NCI-H524 treated with DMSO at 0.1 percent for 48 hours (cell line): ENCODE data around the gene RAB8B.

Experiments
- DNase-seq: peaks from one replicate; lab custom pipeline; 2025; lab: John Stamatoyannopoulos, UW

Gene RAB8B

DNA sequence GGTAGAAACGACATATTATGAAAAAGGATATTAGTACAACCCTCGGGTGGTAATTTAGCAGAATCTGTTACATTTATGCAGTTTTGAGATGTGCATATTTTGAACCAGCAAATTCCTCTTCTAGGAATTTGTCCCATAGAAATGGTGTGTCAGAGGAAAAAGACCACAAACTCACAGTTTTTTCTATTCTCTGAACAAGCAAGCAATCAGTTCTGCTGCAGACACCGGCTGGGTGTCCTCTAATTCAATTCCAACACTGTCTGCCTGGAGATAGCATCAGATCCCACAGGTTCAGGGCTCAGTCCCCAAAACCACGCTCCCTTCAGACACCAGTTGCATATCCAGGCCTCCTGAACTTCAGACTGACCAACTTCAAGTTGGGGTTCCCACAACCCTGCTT lies 124.4 kb downstream of the RAB8B start:
- DNase-seq = no peak

DNA sequence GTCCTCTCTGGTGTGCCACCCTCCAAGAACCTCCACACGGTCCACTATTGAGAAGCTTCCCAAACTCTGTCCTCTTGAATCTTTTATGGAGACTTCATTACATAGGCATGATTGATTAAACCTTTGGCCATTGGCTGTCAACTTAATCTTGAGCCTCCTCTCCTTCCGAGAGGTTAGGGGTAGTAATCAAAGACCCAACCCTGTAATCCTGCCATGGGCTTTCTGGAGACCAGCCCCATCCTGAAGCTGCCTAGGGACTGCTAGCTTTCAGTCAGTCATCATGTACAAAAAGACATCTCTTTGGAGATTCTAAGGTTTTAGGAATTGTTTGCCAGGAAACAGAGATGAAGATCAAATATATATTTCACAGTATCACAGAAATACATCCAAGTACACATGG lies 125.0 kb downstream of the RAB8B start:
- DNase-seq = no peak
